Activated naive CD4-positive, alpha-beta T cell treated with anti-CD3 and anti-CD28 coated beads, Interleukin-2, amount 10 ng/mL, durations not matched to agents 5 hours and 36 hours (primary cell): ENCODE measurements around the gene RNFT1. TPM values are rescaled to one million over a fixed set of nuclear protein-coding genes. Genes with fewer than 3 reads are reported as not detected.

Experiments
- total RNA-seq, 2 experiments: library from RNA; stranded (reverse); gene quantifications; one replicate each; pipeline ENCODE4 v1.2.3, GENCODE V29; 2021

Gene RNFT1
- 10 to 100 TPM; 17.5 to 17.6 TPM for total RNA-seq

GRCh38 chr17:59964482-59965328 lies at the start of gene RNFT1:
RNFT1 (minus strand) TSS chr17:59964740; CDS start chr17:59964663, 77 bp downstream.

Other genes with a start within 250 kb of the RNFT1 start
- gene TUBD1, start 71.8 kb downstream of the RNFT1 start, total RNA-seq: 10 to 100 TPM; 10.3 to 12.4 TPM
- gene RPS6KB1, start 71.6 kb downstream of the RNFT1 start, total RNA-seq: 10 to 100 TPM; 44.4 to 52.3 TPM
- gene HEATR6, start 114.2 kb upstream of the RNFT1 start, total RNA-seq: 10 to 100 TPM; 24.9 to 25.3 TPM
- gene CA4, start 185.2 kb upstream of the RNFT1 start, total RNA-seq: not detected